Fibroblast of lung (primary cell): ENCODE data around the gene OMD.

Source experiments
- EZH2 ChIP-seq: IDR thresholded peaks from 2 replicates; pipeline ENCODE4 v1.5.1; 2012; ENCODE audit warnings: low read length, control low read depth, mild to moderate bottlenecking; ENCODE audit errors: missing control alignments
- TF ChIP-seq, protein P1 (sequence below), 2 donors: IDR thresholded peaks in 1 of 2; conservative IDR thresholded peaks in 1 of 2; 1 replicate in 1 of 2; 2 replicates in 1 of 2; pipeline ENCODE4 v1.5.1; 2011 to 2012; ENCODE audit warnings: low read length in 2 of 2, control low read depth in 1 of 2, inconsistent platforms in 1 of 2, low read depth in 1 of 2, mild to moderate bottlenecking in 1 of 2

DNA sequence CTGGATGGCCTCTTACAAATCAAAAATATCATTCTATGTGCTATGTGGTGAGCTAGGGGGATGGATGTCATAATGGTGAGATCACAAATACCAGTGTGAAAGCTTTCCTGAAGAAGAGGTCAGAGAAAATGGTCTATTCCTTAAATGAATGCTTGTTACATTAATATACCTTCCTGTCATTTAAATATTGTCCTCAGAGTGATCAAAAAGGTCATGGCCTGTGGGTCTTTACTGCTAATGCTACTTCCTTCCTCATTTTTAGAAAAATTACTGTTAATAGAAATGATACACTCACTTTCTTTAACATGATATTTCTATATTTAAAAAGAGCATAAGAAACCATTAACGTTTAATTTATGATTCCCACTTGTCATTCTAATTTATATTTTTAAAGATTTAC is 9.7 kb downstream of the OMD start:
- TF ChIP-seq, protein P1, sequence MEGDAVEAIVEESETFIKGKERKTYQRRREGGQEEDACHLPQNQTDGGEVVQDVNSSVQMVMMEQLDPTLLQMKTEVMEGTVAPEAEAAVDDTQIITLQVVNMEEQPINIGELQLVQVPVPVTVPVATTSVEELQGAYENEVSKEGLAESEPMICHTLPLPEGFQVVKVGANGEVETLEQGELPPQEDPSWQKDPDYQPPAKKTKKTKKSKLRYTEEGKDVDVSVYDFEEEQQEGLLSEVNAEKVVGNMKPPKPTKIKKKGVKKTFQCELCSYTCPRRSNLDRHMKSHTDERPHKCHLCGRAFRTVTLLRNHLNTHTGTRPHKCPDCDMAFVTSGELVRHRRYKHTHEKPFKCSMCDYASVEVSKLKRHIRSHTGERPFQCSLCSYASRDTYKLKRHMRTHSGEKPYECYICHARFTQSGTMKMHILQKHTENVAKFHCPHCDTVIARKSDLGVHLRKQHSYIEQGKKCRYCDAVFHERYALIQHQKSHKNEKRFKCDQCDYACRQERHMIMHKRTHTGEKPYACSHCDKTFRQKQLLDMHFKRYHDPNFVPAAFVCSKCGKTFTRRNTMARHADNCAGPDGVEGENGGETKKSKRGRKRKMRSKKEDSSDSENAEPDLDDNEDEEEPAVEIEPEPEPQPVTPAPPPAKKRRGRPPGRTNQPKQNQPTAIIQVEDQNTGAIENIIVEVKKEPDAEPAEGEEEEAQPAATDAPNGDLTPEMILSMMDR (conservative IDR thresholded peaks at IDR 0.05 in 1 of 2, IDR thresholded peaks at IDR 0.05 in 1 of 2; ENCODE audit: low read depth in 1 of 2, low read length in 2 of 2) = no peak
- TF ChIP-seq EZH2 = no peak
